ENCODE measurements around the gene CMTM4.

DNA sequence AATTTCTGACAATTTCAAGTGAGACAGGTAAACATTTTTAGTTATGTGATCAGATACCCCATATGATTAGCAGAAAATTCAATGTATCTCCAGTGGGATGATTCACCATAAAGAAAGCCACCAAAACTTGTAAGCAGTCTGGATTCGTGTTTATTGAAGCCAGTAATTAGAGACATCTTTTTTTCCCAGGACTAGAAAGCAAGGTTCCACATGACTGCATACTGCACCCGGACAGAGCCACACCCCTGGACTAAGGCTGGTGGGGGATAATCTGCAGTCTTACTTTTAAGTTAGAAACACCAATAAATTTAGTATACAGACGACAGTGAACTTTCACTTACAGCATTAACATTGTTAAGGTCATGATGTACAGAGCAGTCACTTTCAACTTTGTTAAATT, 24.2 kb upstream of the CMTM4 start:
- no peak for TF ChIP-seq POLR2A (IDR thresholded peaks at IDR 0.05; ENCODE audit: extremely low read depth, insufficient read length)
- TF ChIP-seq, protein P1, sequence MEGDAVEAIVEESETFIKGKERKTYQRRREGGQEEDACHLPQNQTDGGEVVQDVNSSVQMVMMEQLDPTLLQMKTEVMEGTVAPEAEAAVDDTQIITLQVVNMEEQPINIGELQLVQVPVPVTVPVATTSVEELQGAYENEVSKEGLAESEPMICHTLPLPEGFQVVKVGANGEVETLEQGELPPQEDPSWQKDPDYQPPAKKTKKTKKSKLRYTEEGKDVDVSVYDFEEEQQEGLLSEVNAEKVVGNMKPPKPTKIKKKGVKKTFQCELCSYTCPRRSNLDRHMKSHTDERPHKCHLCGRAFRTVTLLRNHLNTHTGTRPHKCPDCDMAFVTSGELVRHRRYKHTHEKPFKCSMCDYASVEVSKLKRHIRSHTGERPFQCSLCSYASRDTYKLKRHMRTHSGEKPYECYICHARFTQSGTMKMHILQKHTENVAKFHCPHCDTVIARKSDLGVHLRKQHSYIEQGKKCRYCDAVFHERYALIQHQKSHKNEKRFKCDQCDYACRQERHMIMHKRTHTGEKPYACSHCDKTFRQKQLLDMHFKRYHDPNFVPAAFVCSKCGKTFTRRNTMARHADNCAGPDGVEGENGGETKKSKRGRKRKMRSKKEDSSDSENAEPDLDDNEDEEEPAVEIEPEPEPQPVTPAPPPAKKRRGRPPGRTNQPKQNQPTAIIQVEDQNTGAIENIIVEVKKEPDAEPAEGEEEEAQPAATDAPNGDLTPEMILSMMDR (IDR thresholded peaks at IDR 0.05; ENCODE audit: low read depth, low read length): no peak
- TF ChIP-seq, protein P2, sequence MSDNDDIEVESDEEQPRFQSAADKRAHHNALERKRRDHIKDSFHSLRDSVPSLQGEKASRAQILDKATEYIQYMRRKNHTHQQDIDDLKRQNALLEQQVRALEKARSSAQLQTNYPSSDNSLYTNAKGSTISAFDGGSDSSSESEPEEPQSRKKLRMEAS (IDR thresholded peaks at IDR 0.05; ENCODE audit: low read depth, low read length): no peak

Data from NB4 (cell line).